LNCaP clone FGC (cell line): ENCODE results near the gene PGLYRP1.

Experiments
- DNase-seq: peaks from one replicate; pipeline ENCODE4 v3.0.0-alpha.2; 2011; ENCODE audit warnings: low read depth
- H3K4me3 ChIP-seq: 2 replicates; pipeline ENCODE4 v1.5.1; 2011; ENCODE audit warnings: mild to moderate bottlenecking, low read depth, low read length, control low read depth
- CTCF ChIP-seq: IDR thresholded peaks from 2 replicates; pipeline ENCODE4 v1.5.1; 2012; ENCODE audit warnings: mild to moderate bottlenecking; ENCODE audit not compliant: control insufficient read depth, insufficient read depth; ENCODE audit errors: extremely low read depth

Gene PGLYRP1

GRCh38 chr19:46022061-46022430 is 807 bp downstream of the PGLYRP1 start:
- TF ChIP-seq CTCF, result no peak
- DNase-seq, result no peak
- H3K4me3 ChIP-seq, result no peak overlapping the region

- no peak overlapping the region for H3K4me3 ChIP-seq
- TF ChIP-seq CTCF, result no peak
- DNase-seq, result no peak
Measured at GRCh38 chr19:46021531-46022041, 1.3 kb downstream of the PGLYRP1 start.

GRCh38 chr19:46020819-46021125 is 2.1 kb downstream of the PGLYRP1 start:
- no peak overlapping the region for H3K4me3 ChIP-seq
- TF ChIP-seq CTCF, result no peak
- no peak for DNase-seq

GRCh38 chr19:46019270-46019669 is 3.6 kb downstream of the PGLYRP1 start:
- DNase-seq, result no peak
- TF ChIP-seq CTCF, result no peak
- H3K4me3 ChIP-seq, result no peak overlapping the region

GRCh38 chr19:46018729-46019251 is 4.1 kb downstream of the PGLYRP1 start:
- no peak overlapping the region for H3K4me3 ChIP-seq
- no peak for DNase-seq
- no peak for TF ChIP-seq CTCF

GRCh38 chr19:46017874-46018675 is 4.8 kb downstream of the PGLYRP1 start:
- no peak for TF ChIP-seq CTCF
- H3K4me3 ChIP-seq, result no peak overlapping the region
- no peak for DNase-seq

GRCh38 chr19:46017095-46017429 is 5.8 kb downstream of the PGLYRP1 start:
- no peak overlapping the region for H3K4me3 ChIP-seq
- DNase-seq, result no peak
- no peak for TF ChIP-seq CTCF
